ENCODE measurements around the gene MRPL23. TPM values are rescaled to one million over a fixed set of nuclear protein-coding genes. Genes with fewer than 3 reads are reported as not detected.

The MRPL23 gene
- total RNA-seq, 1 experiment from 2014 or later, result 109 TPM

- no peaks in the 10 kb centered on the region for H3K4me1 ChIP-seq (ENCODE audit: control insufficient read depth in 1 of 2, insufficient read depth in 2 of 2, low read length in 2 of 2)
Measured at GRCh38 chr11:1923201-1923956, 23.8 kb upstream of the MRPL23 start.

More at GRCh38 chr11:1923201-1923956, 23.8 kb upstream of the MRPL23 start:
- H3K9ac ChIP-seq (ENCODE audit: low read length), result no peak overlapping the region
- H2AFZ ChIP-seq (ENCODE audit: low read depth, low read length, poor library complexity, severe bottlenecking), result no peak overlapping the region
- H3K4me3 ChIP-seq (replicated peaks in 1 of 2; ENCODE audit: low read depth in 1 of 2, low read length in 2 of 2), result no peak overlapping the region
- no peaks in the 10 kb centered on the region for H3K9me3 ChIP-seq (ENCODE audit: control insufficient read depth in 1 of 2, insufficient read depth in 1 of 2, low read depth in 1 of 2, low read length in 2 of 2)
- no peak for ATAC-seq
- H4K20me1 ChIP-seq (ENCODE audit: insufficient read depth), result no peaks in the 10 kb centered on the region
- no peak overlapping the region for H3K4me2 ChIP-seq (ENCODE audit: low read length)
- no peak overlapping the region for H3K27ac ChIP-seq (ENCODE audit: low read depth, low read length)
- POLR2A ChIA-PET, result interaction anchor here (0.8 kb wide), 1 partner anchor 882 kb away, joined by 3 read pairs; no protein-coding TSS in a partner anchor
- H3K9me2 ChIP-seq (ENCODE audit: insufficient read depth), result no peaks in the 10 kb centered on the region
- no peaks in the 10 kb centered on the region for H3K79me2 ChIP-seq (ENCODE audit: insufficient read depth, low read length)
- RAD21 ChIA-PET (ENCODE audit: low non-redundant PET in 1 of 2, low total read pairs in 2 of 2, uncharacterized antibody in 2 of 2, unreplicated experiment in 2 of 2), result no interaction called here
- no peaks in the 10 kb centered on the region for H3K27me3 ChIP-seq (ENCODE audit: insufficient read depth, low read length)
- no peaks in the 10 kb centered on the region for H3K36me3 ChIP-seq (ENCODE audit: control insufficient read depth in 1 of 2, insufficient read depth in 2 of 2, low read length in 2 of 2)
- CTCF ChIA-PET, result no interaction called here
- DNase-seq (ENCODE audit: low read depth, low spot score), result no peak
- no TSS peak for BruUV-seq (replicated peaks)
- TF ChIP-seq CTCF (IDR thresholded peaks at IDR 0.05 in 2 of 3, conservative IDR thresholded peaks at IDR 0.05 in 1 of 3; ENCODE audit: borderline replicate concordance in 1 of 3, insufficient read depth in 1 of 3, low read depth in 2 of 3, low read length in 2 of 3) (no peak), ELF1 (IDR thresholded peaks at IDR 0.05; ENCODE audit: borderline replicate concordance, low read depth) (no peak), FOSL1 (IDR thresholded peaks at IDR 0.05; ENCODE audit: low read depth) (no peak), MAX (IDR thresholded peaks at IDR 0.05) (no peak), ZBTB33 (IDR thresholded peaks at IDR 0.05; ENCODE audit: extremely low read depth, insufficient replicate concordance, low read length) (no peak), TCF7L2 (IDR thresholded peaks at IDR 0.05; ENCODE audit: borderline replicate concordance, extremely low read depth, insufficient read depth, insufficient read length) (no peak), SP1 (IDR thresholded peaks at IDR 0.05; ENCODE audit: low read depth) (no peak), ZNF274 (IDR thresholded peaks at IDR 0.05; ENCODE audit: low read depth, low read length) (no peak), EZH2 (IDR thresholded peaks at IDR 0.05) (no peak)
- TF ChIP-seq, protein P1, sequence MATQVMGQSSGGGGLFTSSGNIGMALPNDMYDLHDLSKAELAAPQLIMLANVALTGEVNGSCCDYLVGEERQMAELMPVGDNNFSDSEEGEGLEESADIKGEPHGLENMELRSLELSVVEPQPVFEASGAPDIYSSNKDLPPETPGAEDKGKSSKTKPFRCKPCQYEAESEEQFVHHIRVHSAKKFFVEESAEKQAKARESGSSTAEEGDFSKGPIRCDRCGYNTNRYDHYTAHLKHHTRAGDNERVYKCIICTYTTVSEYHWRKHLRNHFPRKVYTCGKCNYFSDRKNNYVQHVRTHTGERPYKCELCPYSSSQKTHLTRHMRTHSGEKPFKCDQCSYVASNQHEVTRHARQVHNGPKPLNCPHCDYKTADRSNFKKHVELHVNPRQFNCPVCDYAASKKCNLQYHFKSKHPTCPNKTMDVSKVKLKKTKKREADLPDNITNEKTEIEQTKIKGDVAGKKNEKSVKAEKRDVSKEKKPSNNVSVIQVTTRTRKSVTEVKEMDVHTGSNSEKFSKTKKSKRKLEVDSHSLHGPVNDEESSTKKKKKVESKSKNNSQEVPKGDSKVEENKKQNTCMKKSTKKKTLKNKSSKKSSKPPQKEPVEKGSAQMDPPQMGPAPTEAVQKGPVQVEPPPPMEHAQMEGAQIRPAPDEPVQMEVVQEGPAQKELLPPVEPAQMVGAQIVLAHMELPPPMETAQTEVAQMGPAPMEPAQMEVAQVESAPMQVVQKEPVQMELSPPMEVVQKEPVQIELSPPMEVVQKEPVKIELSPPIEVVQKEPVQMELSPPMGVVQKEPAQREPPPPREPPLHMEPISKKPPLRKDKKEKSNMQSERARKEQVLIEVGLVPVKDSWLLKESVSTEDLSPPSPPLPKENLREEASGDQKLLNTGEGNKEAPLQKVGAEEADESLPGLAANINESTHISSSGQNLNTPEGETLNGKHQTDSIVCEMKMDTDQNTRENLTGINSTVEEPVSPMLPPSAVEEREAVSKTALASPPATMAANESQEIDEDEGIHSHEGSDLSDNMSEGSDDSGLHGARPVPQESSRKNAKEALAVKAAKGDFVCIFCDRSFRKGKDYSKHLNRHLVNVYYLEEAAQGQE (IDR thresholded peaks at IDR 0.05; ENCODE audit: low read depth), result no peak
- intact Hi-C loops (cut with micrococcal nuclease), result no loop called here

Measured in HCT116 (cell line).